ENCODE results near the gene ACER2.
A peak's percentile ranks its signal among the peaks of the same experiment; 100 is the strongest.
"Not testable (repeated sequence)": the region's sequence is repeated elsewhere in the genome, so short reads cannot be mapped to it uniquely, and the experiment has no call there.

ACER2 gene

DNA sequence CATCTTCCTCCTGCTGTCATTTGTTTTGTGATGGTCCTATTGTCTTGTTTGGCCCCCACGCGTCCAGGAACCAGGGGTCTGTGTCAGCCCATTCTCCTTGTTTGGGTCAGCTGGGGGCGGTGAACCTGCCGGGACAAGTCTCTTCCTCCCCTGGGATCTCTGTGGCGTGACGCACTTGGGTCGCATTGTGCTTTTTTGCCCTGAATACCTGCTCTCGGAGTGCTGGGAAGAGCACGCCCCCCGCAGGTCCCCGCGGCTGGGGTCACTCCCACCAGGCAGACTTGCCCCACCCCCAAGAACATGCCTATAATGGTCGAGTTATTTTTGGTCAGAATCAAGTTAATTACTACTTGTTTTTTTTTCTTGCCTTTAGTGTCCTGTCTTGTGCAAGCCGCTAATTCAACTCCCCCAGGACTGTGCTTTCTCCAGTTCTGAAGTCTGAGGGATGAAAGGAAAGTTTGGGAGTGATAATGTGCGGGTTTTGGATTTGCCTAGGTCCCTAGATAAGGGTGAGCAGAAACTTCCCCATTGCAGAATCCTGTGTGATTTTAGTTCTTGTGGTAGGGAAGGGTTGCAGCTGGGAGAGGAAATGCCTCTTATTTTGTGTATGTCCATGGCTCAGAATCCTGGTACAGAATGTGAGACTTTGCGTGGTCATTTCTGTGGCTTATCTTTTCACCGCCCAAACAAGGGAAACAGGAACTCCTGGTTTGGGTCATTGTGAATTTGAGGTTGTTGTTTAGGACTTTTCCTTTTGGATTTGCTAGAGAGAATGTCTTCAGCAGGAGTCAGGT lies 789 bp downstream of the ACER2 start:
- DNase-seq, result peak; percentile 45

DNA sequence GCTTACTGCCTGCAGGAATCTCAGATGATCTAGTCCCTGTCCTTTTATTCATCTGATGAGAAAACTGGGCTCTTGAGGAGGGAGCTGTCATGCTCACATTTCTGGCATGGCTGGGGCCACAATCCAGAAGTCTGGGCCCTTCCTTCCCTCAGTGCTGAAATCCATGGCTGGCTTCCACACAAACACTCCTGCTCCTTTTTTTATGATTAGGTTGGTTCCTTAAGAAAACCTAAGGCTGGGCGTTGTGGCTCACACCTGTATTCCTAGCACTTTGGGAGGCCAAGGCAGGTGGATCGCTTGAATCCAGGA lies 1.3 kb downstream of the ACER2 start:
- no peak for DNase-seq

DNA sequence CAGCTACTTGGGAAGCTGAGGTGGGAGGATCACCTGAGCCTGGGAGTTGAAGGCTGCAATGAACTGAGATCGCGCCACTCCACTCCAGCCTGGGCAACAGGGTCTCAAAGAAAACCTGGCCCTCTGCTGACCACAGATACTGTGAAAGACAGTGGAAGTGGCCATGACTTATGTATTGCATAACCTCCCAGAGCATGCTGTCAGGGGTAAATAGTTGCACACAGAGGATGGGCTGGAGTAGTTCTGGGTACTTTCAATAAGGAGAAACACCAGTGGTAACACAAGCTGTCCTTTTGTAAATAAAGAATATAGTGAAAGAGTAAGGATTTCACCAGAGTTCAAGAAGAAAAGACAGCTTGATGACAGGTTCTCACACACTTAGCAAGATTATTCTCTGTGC lies 1.8 kb downstream of the ACER2 start:
- DNase-seq, result peak; percentile 31

DNA sequence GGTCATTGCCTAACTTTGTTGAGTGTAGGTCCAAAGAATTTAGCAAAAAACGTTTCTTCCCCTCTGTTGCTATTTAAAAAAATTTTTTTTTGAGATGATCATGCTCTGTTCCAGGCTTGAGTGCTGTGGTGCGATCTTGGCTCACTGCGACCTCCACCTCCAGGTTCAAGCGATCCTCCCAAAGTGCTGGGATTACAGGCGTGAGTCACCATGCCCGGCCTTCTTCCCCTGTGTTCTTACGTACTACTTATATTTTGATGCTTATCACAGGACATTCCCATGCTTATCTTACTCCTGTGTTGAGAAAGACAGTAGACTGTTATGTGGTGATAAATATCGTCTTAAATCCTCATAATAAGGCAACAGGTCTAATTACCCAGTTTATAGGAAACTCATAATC lies 2.5 kb downstream of the ACER2 start:
- no peak for DNase-seq

DNA sequence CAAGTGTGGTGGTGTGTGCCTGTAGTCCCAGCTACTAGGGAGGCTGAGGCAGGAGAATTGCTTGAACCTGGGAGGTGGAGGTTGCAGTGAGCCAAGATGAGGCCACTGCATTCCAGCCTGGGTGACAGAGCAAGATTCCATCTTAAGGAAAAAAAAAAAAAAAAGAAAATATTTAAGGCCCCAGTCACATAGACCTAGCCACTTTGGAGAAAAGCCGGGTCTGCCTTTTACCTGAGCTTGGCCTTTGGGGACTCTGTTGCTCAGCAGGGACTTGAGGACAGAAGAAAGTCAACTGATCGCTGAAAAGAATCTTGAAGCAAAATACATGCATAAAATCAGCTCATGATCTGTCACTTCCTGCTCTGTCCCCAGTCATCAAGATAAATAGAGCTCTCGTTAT lies 4.6 kb downstream of the ACER2 start:
- not testable (repeated sequence) for DNase-seq

DNA sequence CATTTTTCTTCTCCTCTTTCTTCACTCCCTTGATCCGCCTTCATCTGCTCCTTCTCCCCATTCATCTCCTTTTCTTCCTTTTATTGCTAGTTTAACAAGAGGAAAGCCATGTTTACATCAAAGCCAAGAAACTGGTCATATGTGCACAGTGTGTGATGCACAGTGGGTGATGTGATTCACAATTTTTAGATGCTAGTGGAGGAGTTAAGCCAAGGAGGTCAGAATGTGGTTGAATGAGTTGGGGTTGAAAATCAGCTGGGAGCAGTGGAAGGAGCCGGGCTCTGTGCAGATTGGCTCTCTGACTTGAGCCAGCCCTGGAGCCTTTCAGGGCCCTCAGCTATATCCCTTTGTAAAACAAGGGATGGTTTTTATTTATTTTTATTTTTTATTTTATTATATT lies 7.3 kb downstream of the ACER2 start:
- no peak for DNase-seq

DNA sequence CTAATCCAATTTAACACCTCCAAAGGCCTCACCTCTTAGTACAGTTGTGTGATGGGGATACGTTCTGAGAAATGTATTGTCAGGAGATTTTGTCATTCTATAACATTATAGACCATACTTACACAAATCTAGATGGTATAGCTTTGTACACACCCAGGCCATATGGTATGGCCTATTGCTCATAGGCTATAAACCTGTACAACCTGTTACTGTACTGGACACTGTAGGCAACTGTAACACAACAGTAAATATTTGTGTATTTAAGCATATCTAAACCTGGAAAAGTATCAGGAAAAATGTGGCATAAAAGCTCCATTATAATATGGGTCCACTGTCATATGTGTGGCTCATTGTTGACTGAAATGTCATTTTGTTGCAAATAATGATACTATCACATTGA lies 12.1 kb downstream of the ACER2 start:
- DNase-seq, result no peak

DNA sequence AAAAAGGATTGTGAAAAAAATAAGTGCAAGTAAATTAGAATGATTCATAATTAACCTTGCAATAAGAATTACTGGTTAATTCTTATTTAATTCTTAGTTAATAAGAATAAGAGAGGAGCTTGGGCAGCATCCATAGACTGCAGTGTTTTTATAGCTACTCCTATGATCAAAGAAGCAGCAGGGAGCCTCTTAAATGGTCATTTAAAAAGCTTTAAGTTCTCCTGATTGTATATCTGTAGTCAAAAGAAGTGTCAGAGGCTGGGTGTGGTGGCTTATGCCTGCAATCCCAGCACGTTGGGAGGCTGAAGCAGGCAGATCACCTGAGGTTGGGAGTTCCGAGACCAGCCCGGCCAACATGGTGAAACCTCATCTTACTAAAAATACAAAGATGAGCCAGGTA lies 14.4 kb downstream of the ACER2 start:
- no peak for DNase-seq

DNA sequence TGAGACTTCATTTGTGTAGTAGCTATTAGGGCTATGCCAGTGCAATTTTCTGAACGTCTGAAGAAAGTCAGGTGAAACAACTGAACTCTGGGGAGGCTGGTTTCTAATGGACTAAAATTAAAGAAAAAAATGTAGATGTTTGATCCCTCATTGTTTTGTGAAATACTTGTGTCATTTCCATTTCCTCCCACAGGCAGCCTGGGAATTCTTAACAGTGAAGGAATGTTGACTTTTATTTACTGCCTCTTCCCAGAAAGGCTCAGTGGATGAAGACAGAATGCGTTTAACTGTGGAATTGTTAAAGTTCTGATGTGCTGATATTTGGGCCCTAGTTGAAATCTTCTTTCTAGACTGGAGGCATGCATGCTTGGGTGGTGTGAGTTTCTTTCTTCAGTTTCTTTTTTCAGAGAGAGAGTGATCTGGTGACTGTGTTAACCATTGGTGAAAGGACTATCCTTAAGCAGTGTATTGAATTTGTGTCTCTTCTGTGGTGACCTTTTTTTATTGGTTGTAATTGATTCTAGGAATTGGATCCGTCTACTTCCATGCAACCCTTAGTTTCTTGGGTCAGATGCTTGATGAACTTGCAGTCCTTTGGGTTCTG lies 15.5 kb downstream of the ACER2 start:
- DNase-seq, result no peak

DNA sequence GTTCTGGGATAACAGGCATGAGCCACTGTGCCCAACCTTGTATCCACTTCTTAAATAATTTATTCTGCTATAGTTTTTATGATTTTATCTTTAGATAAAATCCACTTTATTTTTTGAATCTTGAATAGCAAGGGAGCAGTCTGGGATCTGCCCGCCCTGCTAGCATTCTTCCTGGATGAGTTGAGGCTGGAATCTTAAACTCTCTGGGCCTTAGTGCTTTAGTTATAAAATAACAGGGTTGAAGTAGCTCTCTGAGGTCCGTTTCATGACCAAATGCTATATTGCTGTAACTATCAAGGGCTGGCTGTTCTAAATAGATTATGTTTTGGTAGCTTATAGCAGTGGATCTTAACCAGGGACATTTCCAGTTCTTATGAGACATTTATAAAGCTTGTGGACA lies 20.8 kb downstream of the ACER2 start:
- no peak for DNase-seq

DNA sequence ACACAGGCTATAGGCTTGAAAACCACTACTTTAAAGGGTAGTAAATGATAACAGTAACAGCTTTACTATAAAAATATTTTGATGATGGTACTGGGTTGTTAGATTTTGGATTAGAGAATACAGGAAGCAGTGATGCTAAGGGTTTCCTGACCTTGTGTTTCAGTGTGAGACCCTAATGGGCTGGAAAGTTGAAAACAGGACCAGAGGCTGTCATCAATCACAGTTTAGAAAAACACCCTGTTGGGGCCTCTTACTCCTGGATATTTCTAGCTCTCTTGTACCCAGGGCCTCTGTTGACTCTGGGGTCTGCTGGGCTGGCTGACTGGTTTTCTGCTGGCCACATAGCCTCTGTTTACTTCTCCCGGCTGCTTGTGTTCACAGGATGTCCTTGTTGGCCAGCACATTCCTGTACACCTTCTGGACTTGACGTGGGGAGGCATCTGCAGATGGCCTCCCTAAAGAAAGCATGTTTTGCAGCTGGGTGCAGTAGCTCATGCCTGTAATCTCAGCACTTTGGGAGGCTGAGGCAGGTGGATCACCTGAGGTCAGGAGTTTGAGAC lies 21.5 kb downstream of the ACER2 start:
- no peak for DNase-seq

DNA sequence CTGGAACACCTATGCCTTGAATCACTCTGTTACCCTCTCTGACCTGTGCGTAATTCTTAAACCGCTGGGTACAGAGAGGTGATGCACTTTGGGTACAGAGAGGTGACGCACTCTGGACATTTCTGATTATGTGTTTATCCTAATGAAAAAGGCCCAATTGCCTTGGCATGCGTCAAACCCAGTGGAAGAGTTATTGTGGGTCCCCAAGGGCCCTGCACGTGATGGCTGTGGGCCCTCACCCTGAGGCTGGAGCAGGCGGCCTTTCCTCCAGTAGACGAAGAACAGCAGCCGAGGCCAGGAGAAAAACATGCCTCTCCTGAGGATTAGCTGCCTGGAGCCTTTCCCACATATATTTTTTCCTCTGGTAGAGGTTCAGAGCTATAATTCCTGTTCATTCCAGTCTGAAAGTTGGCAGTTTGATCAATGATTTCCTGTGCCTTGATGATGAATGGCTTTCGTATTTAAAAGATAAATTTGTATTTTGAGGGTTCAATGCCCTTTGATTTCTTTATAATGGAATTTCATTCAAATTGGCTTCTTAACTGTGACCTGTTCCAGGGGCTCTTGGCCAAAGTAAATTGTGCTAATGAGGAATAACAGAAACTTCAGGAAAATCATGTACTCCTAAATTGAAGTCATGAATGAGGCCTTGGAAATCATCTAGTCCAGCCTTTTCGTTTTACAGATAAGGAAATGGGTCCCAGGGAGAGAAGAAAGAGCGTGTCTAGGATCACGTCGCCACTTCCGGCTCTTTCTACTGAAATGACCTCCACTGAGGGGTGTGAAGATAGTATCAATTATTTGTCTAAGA lies 22.8 kb downstream of the ACER2 start:
- DNase-seq, result no peak

DNA sequence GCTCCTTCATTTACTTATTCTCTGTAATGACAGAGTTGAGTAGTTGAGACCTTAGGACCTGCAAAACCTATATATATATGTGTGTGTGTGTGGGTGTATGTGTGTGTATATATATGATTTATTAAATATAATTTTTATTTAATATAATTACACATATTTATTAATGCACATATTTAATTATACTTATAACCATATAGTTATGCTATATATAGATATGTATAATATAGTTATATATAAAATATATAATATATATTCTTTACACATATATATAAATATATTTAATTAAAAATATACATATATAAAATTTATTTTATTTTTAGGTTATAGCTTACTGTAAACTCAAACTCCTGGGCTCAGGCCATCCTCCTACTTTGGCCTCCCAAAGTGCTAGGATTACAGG lies 23.7 kb downstream of the ACER2 start:
- no peak for DNase-seq

DNA sequence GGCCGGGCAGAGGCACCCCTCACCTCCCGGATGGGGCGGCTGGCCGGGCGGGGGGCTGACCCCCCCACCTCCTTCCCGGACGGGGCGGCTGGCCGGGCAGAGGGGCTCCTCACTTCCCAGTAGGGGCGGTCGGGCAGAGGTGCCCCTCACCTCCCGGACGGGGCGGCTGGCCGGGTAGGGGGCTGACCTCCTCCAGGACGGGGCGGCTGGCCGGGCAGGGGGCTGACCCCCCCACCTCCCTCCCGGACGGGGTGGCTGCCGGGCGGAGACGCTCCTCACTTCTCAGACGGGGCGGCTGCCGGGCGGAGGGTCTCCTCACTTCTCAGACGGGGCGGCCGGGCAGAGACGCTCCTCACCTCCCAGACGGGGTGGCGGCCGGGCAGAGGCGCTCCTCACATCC lies 24.9 kb downstream of the ACER2 start:
- DNase-seq, result not testable (repeated sequence)

DNA sequence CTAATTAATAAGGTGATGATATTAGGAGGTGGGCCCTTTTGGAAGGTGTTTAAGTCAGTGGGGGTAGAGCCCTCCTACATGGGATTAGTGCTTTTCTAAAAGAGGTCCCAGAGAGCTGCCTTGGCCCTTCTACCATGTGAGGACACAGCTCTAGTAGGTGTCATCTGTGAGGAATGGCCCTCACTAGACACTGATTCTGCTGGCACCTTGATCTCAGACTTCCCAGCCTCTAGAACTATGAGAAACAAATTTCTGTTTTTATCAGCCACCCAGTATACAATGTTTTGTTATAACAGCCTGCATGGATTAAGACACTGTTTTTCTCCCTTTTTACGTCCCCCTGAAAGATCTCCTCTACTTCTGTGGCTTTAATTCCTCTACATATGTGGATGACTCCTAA lies 31.6 kb downstream of the ACER2 start:
- DNase-seq, result no peak

DNA sequence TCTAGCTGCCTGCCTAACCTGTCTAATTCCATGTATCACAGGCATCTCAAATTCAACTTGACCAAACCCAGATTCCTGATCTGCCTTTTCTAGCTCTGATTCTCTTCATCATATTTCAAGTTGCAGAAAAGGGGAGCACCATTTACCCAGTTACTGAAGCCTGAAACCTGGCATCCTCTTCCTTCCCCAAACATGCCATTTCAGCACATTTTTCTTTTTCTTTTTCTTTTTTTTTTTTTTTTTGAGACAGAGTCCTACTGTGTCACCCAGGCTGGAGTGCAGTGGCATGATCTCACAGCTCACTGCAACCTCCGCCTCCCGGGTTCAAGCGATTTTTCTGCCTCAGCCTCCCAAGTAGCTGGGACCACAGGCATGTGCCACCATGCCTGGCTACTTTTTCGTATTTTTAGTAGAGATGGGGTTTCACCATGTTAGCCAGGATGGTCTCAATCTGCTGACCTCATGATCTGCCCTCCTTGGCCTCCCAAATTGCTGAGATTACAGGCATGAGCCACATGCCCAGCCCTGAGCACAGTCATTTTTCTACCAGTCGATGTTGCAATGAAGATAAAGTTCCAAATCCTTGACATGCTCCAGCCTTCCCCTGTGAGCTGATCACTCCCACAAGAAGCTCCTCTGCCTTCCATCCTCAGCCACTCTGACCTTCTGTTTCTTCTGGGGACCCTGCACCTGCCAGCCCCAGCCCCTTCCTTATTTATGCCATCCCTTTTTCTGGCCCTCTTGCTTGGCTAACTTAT lies 32.2 kb downstream of the ACER2 start:
- no peak for DNase-seq

DNA sequence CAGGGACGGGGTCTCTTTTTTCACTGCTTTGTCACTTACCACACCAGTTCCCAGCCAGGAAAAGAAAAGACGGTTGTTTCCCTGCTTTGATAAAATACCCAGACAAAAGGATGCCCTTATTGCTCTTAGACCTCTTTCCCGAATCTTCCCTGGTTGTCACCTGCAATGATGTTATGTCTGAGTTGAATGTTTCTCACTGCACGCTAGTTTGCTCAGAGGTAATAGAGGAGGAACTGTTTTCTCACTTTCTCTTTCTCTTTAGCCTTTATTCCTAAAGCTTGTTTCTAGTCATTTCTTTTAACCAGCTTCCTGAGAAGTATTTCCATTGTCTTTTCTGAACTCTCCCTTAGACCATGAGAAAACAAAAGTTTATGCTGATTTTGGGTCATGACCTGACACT lies 32.9 kb downstream of the ACER2 start:
- DNase-seq, result peak; percentile 22

DNA sequence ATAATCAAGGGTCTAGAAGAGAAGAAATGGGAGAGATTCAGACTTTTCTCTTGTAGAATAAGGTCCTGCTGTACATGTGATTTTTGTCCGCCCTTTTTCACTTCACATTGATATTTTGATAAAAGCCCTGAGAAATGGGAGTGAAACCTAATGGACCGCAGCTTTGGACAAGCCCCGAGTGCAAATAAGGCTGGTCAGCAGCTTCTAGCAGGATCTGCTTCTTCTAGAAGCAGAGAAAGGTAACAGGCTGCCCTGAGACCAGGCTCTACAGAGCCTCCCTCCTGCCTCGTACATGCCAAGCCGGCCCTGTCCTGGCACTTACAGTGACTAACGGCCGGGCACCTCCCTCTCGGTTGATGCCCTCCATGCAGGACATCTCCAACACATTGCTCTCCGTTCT lies 33.4 kb downstream of the ACER2 start:
- DNase-seq, result no peak

DNA sequence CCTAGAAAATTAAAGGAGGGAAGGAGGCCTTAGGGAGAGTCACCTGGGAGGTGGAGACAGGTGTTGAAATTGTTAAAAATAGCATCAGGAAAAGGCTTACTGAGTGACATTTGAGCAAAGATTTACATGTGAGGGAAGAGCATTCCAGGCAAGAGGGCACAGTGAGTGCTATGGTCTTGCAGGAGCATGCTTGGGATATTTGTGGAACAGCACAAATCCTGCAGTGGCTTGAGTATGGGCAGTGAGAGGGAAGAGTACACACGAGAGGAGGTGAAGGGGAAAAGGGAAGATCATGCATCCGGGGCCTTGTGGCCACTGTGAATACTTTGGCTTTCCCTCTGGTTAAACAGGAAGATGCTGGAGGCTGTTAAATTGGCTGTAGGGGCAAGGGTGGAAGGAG lies 36.6 kb downstream of the ACER2 start:
- no peak for DNase-seq

DNA sequence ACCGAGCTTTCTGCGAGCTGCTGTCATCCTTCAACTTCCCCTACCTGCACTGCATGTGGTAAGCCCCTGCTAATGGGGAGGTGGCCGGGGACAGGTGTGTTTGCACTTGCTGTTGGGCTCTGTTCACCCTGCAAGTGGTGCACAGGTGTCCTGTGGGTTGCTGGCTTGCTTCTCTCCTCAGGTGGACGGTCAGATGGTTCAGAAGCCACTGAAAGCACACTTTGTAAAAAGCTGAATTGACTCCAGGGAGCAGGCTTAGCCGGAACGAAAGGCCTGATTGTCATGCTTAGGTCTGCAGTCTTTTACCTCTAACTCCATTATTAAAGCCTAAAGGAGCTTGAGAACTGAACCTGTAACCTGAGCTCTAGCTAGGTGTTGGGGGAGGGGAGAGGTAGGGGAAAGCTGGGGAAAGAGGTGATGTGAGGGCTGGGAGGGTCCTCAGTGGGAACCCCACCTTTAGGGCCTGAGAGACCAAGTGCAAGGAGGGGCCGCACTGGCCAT lies 37.6 kb downstream of the ACER2 start:
- DNase-seq, result no peak

DNA sequence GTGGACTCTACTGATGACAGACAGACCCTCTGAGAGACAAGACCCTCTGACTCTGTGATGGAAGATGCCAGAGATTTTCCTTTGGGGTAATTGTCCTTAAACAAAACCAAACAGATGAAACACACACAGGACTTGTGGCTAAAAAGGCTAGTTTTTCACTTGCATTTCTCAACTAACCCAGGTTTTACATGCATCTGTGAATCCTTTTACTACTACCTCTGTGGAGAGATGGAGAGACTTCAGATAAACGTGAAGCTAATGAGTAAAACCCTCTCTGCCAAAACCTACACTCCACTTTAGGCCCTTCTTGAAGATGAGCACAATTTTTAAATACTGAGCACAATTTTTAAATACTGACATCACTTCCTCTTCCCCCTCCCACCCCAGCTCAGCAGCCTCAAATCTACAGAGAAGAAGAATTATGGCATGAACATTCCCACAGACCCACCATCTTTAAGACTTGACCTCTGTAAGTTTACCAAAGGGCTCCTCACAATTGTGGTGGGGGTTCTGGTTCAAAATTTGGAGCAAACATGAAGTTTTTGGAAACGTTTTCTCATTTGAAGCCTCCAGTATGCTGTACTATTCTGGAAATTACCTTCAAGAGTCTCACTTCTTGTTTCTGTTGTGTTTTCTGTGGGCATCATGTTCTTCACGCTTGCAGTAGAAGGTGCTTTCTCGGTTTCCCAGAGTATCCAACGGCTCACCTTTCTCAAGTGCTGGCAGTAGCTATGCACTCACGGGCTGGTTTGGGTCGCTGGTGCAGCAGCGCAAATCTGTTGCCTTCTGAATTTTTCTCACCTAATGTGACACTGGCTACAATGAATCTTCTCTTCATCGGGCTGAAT lies 42.7 kb downstream of the ACER2 start:
- no peak for DNase-seq

DNA sequence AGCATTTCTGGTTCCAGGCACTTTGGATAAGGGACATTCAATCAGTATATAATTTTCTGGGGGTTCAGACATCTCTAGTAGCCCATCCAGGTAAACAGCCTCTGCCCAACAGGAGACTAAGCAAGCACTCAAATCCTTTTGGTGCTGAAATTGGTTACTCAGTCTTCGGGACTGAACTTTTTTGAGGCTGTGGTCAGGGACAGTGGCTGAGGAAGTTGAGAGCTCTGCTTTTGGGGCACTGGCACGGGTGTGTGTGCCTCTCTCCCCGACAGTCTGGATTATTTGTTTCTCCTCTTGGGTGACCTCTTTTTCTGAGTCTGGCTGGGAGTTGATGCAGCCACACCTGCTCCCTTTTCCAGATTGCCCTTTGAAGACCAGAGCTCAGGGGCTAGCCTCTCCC lies 47.6 kb downstream of the ACER2 start:
- DNase-seq, result peak; percentile 12

Measured in MV-4-11 (cell line).